ENCODE data around the gene PLPP6. TPM values are rescaled to one million over a fixed set of nuclear protein-coding genes. Genes with fewer than 3 reads are reported as not detected.
"Not testable (repeated sequence)": the region's sequence is repeated elsewhere in the genome, so short reads cannot be mapped to it uniquely, and the experiment has no call there.

The PLPP6 gene
- total RNA-seq, 1 experiment from 2014 or later, result 1.8 TPM

GRCh38 chr9:4656621-4657020, 5.5 kb upstream of the PLPP6 start:
- ChIA-PET CTCF (no interaction called here), POLR2A (no interaction called here)
- Histone ChIP-seq H3K27me3 (ENCODE audit: control insufficient read depth, insufficient read depth, low read length) (no peaks in the 10 kb centered on the region), H3K4me1 (ENCODE audit: control insufficient read depth, insufficient read depth, low read length) (no peaks in the 10 kb centered on the region), H3K4me3 (ENCODE audit: low read depth in 2 of 2, low read length in 2 of 2) (no peak overlapping the region), H3K27ac (ENCODE audit: low read length) (no peak overlapping the region), H3K36me3 (ENCODE audit: control insufficient read depth, insufficient read depth, low read length) (no peaks in the 10 kb centered on the region), H3K9me3 (ENCODE audit: control insufficient read depth, insufficient read depth, low read depth, low read length) (no peaks in the 10 kb centered on the region)
- ATAC-seq (no peak), DNase-seq (ENCODE audit: low read depth, low spot score) (no peak)
- BruUV-seq (replicated peaks), result no TSS peak
- intact Hi-C loops (cut with micrococcal nuclease; ENCODE audit: unreplicated experiment), result no loop called here
- TF ChIP-seq CTCF (IDR thresholded peaks at IDR 0.05) (no peak), REST (IDR thresholded peaks at IDR 0.05; ENCODE audit: insufficient read depth in 1 of 2, low read depth in 2 of 2, low read length in 1 of 2) (no peak), TCF7L2 (IDR thresholded peaks at IDR 0.05; ENCODE audit: low read depth, low read length) (no peak), POLR2AphosphoS5 (IDR thresholded peaks at IDR 0.05; ENCODE audit: low read depth, low read length) (no peak), SIN3A (IDR thresholded peaks at IDR 0.05; ENCODE audit: borderline replicate concordance, insufficient read depth, low read depth, low read length) (no peak)
- in situ Hi-C loops (cut with HindIII; ENCODE audit: low pct_unique_long_range_greater_than_20kb, low sequenced_read_pairs), result no loop called here

GRCh38 chr9:4657426-4658159, 4.5 kb upstream of the PLPP6 start:
- Histone ChIP-seq H3K9me3 (ENCODE audit: control insufficient read depth, insufficient read depth, low read depth, low read length) (no peaks in the 10 kb centered on the region), H3K27ac (ENCODE audit: low read length) (no peak overlapping the region), H3K27me3 (ENCODE audit: control insufficient read depth, insufficient read depth, low read length) (no peaks in the 10 kb centered on the region), H3K4me1 (ENCODE audit: control insufficient read depth, insufficient read depth, low read length) (no peaks in the 10 kb centered on the region), H3K36me3 (ENCODE audit: control insufficient read depth, insufficient read depth, low read length) (no peaks in the 10 kb centered on the region), H3K4me3 (ENCODE audit: low read depth in 2 of 2, low read length in 2 of 2) (no peak overlapping the region)
- ChIA-PET CTCF (no interaction called here), POLR2A (no interaction called here)
- DNase-seq (ENCODE audit: low read depth, low spot score) (no peak), ATAC-seq (no peak)
- no peak for TF ChIP-seq SIN3A (IDR thresholded peaks at IDR 0.05; ENCODE audit: borderline replicate concordance, insufficient read depth, low read depth, low read length)
- no peak for TF ChIP-seq REST (IDR thresholded peaks at IDR 0.05; ENCODE audit: insufficient read depth in 1 of 2, low read depth in 2 of 2, low read length in 1 of 2)
- TF ChIP-seq TCF7L2 (IDR thresholded peaks at IDR 0.05; ENCODE audit: low read depth, low read length), result no peak
- no peak for TF ChIP-seq POLR2AphosphoS5 (IDR thresholded peaks at IDR 0.05; ENCODE audit: low read depth, low read length)
- TF ChIP-seq CTCF (IDR thresholded peaks at IDR 0.05), result no peak
- intact Hi-C loops (cut with micrococcal nuclease; ENCODE audit: unreplicated experiment) (no loop called here), in situ Hi-C loops (cut with HindIII; ENCODE audit: low pct_unique_long_range_greater_than_20kb, low sequenced_read_pairs) (no loop called here)
- no TSS peak for BruUV-seq (replicated peaks)

- H3K27me3 ChIP-seq (ENCODE audit: control insufficient read depth, insufficient read depth, low read length); ATAC-seq; DNase-seq (ENCODE audit: low read depth, low spot score); H3K27ac ChIP-seq (ENCODE audit: low read length); H3K36me3 ChIP-seq (ENCODE audit: control insufficient read depth, insufficient read depth, low read length); POLR2A ChIA-PET; H3K4me1 ChIP-seq (ENCODE audit: control insufficient read depth, insufficient read depth, low read length); H3K4me3 ChIP-seq (ENCODE audit: low read depth in 2 of 2, low read length in 2 of 2); BruUV-seq (replicated peaks); in situ Hi-C loops (cut with HindIII; ENCODE audit: low pct_unique_long_range_greater_than_20kb, low sequenced_read_pairs); H3K9me3 ChIP-seq (ENCODE audit: control insufficient read depth, insufficient read depth, low read depth, low read length); CTCF ChIA-PET: not testable (repeated sequence)
- intact Hi-C loops (cut with micrococcal nuclease; ENCODE audit: unreplicated experiment), result loop anchor here (10.0 kb wide), 1 partner anchor 276 kb away; no protein-coding TSS in a partner anchor
Measured at GRCh38 chr9:4660665-4661064, 1.4 kb upstream of the PLPP6 start.
